ENCODE data around the gene NCBP3.
"Not testable (repeated sequence)": the region's sequence is repeated elsewhere in the genome, so short reads cannot be mapped to it uniquely, and the experiment has no call there.

Gene NCBP3

GRCh38 chr17:3808701-3809100, 37.3 kb downstream of the NCBP3 start:
- no peak for DNase-seq

DNA sequence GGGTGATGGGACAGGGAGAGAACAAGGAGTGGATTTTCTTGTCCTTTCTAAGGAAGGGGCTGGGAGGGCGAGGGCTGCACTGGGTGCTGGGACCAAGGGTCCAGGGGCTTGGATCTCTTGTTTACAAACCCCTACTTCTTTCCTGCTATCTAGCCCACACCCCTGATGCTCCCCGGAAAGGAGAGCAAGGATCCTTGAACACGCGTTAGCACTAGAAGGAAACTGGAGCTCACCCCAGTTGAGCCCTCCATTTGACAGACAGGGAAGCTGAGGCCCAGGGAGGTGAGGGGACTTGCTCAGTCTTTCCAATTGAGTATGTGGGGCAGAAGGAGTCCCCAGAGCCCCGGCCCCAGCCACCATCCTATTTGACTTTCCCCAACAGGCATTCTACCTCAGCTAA, 40.5 kb downstream of the NCBP3 start:
- no peak for DNase-seq

DNA sequence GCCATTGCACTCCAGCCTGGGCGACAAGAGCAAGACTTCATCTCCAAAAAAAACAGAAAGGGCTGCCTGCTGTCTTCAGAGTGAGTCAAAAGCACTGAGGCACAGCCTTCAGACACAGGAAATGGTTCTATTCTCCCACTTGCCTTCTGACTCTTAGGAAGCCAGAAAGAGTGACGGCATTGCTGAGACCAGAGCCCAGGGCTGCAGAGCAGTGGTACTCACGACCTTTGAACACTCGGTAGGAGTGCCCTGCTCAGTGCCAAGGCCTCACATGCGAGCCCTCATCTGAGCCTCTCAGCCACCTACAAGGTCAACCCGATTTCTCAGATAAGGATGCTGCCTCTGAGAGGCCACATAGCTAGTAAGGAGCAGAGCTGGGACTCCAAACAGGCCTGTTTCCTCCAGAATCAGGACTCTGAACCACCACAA, 41.5 kb downstream of the NCBP3 start:
- DNase-seq = no peak

DNA sequence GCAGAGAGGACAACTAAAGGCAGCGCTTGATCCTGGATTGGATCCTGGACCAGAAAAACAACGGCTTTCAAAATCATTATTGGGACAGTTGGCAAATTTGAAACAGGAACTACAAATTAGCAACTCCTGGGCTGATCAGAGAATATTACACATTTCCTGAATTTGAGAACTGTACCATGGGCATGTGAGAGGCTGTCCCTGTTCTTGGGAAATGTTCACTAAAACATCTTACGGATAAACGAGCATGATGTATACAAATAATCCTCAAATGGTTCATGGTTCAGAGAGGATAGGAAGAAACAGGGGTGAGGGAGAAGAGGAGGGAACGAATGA, 42.8 kb downstream of the NCBP3 start:
- DNase-seq = no peak

- no peak for DNase-seq
Observed at GRCh38 chr17:3802461-3803307, 43.4 kb downstream of the NCBP3 start.

DNA sequence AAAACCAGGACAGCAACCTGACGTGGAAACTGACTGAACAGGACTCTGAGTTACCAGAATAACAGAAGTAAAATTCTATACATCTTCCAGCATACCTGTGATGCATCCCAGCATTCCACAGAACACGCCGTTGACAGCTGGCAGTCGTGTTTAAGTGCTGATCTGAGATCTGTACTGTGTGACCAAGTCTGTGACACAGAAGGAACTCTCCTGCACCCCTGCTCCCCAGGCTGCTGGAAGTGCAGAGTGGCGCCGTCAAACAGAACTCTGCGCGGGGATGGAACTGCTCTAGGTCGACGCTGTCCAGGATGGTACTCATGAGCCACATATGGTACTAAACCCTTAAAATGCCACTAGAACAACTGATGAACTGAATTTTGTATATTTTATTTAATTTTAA, 44.3 kb downstream of the NCBP3 start:
- no peak for DNase-seq

GRCh38 chr17:3801347-3801746, 44.7 kb downstream of the NCBP3 start:
- DNase-seq = no peak

DNA sequence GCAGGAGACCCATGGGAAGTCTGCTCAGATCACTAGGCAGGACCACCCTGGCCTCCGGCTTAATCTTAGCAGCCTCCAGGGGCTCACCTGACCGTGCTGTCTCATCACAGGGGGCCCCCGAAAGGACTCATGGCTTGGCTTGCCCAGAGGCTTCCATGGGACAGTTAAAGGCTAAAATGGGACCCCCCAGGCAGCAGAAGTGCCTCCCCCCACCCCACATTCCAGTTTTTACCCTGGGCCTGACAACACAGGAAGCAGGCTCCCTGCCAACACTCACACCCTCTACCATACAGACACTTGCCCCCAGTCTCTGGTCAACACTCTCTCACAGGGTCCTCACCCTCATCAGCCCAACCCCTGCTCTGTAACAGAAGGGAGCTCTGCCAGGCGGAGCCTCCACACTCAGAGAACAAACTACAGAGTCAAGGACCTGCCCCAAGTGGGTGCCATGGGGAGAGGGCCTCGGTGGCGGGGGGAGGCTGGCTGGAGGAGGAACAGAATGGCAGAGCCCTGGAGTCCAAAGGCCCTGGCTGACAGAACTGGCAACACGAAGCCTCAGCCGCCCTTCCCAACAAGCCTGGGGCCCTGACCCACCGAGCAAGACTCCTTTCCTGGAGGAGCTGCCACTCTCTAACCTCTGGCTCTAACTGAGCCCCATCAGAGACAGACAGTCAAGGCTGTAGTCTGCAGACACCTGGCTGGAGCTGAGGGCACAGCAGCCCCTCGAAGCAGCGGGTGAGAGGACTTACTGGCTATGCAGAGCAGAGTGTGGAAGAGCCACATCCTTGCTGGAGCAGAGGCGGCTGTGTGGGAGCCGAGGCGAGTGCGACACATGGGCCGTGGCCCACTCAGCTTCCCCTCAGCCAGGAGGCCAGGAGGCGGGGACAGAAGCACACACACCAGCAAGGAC, 45.4 kb downstream of the NCBP3 start, which contains the start of gene ITGAE:
TSS of gene ITGAE (minus strand) at position 827 of the 910 bp plus-strand sequence. CDS start at position 783, 44 bp downstream.
- DNase-seq = no peak

DNA sequence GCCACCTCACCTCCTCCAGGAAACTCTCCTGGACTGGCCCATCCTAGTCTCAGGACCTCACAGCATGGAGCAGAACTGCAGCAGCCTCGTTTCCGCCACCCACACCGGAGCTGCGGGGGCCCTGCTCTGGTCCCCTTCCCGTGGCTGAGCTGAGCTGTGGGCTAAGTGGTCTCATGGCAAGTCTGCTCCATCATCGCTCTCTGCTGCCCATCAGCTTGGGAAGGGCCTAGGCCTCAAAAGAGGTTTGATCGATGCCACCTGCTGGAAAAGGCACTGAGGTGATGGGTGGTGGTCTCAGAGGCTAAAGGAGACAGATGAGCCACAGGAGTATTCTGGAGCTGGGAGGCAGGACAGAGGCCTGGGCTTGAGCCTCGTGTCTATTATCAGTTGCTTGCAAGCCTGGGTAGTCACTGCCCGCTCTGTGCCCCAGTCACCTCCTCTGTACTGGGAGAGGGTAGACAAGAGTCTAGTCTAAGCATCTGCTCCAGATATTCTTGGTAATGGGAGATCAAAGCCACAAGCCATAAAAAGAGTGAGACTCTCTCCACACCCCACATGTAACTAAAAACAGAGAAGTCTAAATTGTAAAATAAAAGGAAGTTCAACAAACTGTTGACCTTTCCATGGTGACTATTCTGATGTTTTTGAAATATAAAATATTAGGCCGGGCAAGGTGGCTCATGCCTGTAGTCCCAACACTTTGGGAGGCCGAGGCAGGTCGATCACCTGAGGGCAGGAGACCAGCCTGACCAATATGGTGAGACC, 46.7 kb downstream of the NCBP3 start:
- DNase-seq = no peak

- DNase-seq = peak in 1 of 2 donors; percentile 36
Observed at GRCh38 chr17:3798273-3799180, 47.5 kb downstream of the NCBP3 start.

DNA sequence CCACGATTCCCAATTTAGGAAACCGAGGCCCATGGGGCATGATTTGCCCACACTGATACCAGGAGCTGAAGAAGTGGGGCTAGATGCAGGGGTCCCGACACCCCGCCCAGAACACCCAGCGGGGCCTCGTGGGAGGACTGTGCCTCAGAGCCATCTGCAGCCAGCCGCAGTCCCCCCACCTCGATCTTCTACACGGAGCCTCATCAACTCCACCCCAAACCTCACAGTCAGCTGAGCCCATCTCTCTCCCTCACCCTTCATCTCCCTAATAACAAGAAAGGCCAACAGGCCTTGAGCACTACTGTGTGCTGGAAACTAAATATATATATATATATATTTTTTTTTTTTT, 49.2 kb downstream of the NCBP3 start:
- no peak for DNase-seq

- peak; percentile 80 for DNase-seq
Observed at GRCh38 chr17:3796110-3796821, 49.8 kb downstream of the NCBP3 start.

DNA sequence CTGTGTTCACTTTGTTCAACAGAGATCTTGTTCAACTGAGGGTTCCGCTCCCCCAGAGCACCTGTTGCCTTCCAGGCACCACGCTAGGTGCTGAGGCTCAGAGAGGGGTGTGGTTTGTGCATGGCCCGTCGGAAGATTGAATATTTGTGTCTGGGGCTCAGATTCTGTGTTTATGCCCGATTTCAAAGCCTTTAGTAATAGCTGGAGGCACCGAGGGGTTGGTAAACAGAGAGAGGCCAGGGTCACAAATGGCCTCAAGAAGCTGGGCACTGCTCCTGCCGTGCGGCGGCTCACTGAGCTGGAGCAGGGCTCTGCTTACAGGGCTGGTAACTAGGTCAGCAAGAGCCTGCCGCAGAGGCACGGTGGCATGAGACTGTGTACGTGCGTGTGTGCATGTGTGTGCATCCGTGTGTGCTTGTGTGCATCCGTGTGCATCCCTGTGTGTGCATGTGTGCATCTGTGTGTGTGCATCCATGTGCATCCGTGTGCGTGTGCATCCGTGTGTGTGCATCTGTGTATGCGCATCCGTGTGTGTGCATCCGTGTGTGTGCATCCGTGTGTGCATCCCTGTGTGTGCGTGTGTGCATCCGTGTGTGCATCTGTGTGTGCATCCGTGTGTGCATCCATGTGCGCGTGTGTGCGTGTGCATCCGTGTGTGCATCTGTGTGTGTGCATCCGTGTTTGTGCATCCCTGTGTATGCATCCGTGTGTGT, 50.5 kb downstream of the NCBP3 start:
- no peak for DNase-seq

DNA sequence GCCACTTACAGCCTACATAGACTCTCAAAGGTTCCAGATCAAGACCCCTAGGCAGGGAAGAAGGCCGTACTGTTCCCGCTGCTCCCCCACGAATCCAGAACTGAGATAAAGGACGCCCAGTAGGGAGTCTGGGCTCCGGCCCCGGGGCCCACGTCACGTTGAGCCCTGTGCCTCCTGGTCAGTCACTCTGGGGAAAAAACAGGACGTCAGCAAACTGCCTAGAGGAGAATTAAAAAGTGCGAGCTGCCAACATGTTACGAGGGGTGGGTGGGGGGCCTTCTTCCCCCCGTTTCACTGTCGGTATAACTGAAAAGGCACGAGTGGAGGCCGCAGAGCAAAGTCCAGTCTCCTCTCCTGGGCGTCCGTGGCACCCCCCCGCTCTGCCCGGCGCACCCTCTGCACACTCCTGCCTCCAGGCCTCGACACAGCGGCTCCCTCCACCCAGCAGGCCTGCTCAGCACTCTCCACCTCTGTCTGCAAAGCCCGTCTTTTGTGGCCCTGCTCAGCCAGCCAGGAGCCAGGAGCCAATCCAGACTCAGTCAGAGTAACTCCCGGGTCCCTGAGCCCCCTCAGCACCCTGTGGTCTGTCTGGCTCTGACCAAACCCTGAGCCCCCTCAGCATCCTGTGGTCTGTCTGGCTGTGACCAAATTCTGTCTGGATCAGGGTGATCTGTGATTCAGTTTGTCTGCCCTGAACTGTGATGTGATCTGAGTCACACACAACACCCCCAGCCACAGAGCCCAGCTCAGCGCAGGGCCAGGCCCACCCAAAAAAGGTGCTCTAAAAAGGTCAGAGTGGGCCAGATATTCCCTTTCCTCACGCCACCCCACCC, 51.3 kb downstream of the NCBP3 start:
- peak; percentile 42 to 57 for DNase-seq

DNA sequence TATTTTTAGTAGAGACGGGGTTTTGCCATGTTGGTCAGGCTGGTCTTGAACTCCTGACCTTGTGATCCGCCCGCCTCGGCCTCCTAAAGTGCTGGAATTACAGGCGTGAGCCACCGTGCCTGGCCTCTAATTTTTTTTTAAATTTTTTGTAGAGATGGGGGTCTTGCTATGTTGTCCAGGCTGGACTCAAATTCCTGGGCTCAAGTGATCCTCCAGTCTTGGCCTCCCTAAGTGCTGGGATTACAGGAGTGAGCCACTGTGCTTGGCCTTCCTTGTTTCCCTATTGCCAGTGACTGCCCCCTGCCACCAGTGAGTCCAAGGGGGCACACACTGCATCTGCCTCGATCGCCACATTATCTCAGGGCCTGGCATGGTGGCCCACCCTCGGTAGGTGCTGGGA, 51.9 kb downstream of the NCBP3 start:
- DNase-seq = not testable (repeated sequence)

- DNase-seq = not testable (repeated sequence)
Observed at GRCh38 chr17:3793258-3793657, 52.8 kb downstream of the NCBP3 start.

- no peak for DNase-seq
Observed at GRCh38 chr17:3792481-3792880, 53.6 kb downstream of the NCBP3 start.

- DNase-seq = peak; percentile 27 to 52
Observed at GRCh38 chr17:3788200-3788599, 57.8 kb downstream of the NCBP3 start.

DNA sequence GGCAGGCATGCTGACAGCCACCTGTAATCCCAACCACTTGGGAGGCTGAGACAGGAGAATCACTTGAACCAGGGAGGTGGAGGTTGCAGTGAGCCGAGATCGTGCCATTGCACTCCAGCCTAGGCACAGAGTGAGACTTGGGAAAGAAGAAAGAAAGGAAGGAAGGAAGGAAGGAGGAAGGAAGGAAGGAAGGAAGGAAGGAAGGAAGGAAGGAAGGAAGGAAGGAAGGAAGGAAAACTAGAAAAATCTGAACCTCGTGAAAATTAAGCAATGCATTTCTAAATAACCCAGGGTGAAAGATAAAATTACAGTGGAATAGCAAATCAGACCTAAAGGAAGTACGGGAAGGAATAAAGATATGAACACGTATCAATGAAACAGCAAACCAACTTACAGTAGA, 60.7 kb downstream of the NCBP3 start:
- DNase-seq = not testable (repeated sequence)

- no peak for DNase-seq
Observed at GRCh38 chr17:3782751-3783150, 63.3 kb downstream of the NCBP3 start.

Measured in CD4-positive, alpha-beta T cell treated with Interferon alpha-2 for 1 hour (primary cell).